Ramos (cell line): ENCODE measurements around the gene KBTBD2.
"Not testable (repeated sequence)": the region's sequence is repeated elsewhere in the genome, so short reads cannot be mapped to it uniquely, and the experiment has no call there.

ENCODE experiments used
- in situ Hi-C: fragments of 300-500 bp; cut with MboI; formaldehyde crosslinking; loops from one replicate; pipeline ENCODE4 v1.14.3; 2022; ENCODE audit warnings: low sequenced_read_pairs; ENCODE audit not compliant: unreplicated experiment

Gene KBTBD2

DNA sequence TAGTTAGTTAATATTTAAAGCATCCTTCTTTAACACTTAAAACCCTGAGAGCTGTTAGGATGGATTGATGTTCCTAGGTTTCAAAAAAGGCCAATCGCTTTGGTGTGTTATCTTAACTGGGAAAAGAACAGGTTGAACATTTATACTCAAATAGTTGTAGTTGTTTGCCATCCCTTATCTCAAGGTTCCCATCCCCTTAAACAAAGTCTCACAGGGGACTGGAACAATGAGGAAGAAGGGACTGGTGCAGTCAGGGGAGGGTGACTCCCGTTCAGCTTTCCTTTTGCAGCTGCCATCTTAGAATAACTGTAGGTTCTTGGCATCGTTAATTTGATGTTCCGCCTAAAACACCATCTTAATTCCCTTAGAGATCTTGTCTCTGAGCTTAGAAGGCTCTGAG lies 2.6 kb upstream of the KBTBD2 start:
- in situ Hi-C loops, result no loop called here

DNA sequence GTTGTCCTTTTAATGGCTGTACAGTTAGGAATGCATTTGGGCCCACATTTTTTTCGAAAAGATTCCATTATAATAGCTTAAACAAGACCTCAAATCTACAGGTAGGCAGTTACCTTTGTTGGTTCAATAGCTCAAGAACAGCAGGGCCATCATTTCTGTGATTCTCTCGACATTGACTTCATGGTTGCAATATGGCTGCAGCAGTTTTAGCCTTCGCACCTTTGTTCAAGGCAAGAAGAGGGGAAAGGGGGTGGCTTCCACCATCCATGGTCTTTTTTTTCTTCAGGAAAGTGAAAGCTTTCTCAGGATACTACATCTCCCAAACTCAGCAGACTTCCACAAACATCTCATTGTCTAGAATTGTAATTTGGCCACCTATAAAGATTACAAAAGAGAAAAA lies 2.2 kb upstream of the KBTBD2 start:
- in situ Hi-C loops, result no loop called here

DNA sequence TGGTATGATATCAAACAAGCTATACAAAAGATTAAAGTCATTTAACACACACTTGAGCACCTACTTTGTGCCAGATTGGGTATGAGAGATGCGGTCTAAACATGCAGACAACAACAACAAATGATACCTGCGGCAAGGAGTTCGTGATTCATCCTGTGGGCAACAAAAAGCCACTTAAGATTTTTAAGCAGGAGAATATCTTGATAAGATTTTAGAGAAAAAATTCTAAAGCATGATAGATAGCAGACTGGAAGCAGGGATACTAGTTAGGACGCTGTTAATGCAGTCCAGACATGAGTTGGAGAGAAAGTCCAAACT lies 1.6 kb upstream of the KBTBD2 start:
- in situ Hi-C loops, result no loop called here

DNA sequence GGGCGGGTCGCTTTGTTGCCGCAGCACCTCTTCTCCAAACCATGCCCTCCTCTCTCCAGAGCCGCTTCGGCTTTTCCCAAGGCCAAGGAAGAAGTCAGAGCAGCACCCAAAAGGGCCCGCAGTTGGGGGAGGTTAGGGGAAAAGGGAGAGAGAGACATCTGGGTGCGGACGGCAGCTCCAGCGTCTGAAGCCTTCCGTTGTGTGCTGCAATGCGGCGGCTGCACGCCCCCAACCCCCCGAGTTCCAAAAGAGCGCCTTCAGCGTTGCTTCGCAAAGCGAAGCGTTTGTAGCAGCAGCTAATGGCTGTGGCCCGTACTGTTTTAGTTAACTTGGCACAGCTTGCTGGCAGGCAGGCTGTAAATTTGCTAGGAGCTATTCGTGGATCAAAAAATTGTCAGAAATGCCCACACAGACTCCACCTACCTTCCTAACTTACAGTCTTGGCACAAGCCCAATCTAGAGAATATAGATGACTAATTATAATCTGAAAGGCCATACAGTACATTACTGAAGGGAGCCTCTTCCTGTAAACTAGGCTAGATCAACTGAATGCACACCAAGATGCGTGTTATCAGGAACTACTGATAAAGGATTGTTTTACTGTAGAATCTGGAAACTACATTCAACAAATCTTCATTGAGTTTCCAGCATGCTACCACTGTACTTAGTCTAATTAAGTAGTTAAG lies 1.1 kb upstream of the KBTBD2 start:
- in situ Hi-C loops, result no loop called here

DNA sequence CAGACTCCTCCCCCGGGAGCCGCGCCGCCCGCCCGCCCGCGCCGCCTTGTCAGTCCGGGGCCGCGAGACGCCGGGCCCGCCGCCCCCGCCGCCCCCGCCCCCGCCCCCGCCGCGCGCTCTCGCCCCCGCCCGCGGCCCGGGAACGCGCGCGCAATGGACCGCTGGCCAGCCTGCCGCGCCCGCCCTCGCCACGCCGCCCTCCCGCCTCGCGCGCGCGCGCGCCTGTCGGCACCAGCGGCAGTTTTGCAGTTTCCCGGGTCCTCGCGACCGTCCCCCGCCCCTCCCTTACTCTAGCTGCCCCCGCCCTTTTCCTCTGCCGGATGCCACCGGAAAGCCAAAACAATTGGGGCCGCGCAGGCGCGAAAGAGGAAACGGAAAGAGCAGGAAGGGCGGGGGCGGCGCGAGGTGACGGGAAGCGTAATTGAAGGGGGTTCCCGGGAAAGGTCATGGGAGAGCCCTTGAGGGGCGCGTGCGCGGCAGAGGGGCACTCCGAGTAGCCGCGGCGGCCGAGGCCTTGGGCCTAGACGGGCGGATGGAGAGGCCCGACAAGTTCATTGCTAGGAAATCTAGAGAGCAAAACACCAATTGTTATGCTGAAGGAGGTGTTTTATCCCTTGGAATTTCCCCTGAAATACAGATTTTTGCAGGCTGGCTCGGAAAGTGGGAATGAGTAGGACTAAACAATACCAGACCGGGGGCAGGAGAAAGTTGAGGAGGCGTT lies 400 bp upstream of the KBTBD2 start:
- in situ Hi-C loops, result no loop called here

DNA sequence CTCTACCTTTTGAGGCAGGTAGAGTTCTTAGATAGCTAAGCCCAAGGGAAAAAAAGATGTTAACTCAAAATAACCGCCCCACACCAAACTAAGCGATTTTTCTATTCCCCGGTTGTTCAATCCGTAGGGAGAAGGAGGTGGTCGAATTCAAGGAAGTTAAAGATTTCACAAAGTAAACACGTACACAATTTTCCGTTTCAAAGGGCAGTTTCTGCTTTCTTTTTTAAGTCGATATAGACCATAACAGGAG lies 842 bp downstream of the KBTBD2 start:
- in situ Hi-C loops, result no loop called here

DNA sequence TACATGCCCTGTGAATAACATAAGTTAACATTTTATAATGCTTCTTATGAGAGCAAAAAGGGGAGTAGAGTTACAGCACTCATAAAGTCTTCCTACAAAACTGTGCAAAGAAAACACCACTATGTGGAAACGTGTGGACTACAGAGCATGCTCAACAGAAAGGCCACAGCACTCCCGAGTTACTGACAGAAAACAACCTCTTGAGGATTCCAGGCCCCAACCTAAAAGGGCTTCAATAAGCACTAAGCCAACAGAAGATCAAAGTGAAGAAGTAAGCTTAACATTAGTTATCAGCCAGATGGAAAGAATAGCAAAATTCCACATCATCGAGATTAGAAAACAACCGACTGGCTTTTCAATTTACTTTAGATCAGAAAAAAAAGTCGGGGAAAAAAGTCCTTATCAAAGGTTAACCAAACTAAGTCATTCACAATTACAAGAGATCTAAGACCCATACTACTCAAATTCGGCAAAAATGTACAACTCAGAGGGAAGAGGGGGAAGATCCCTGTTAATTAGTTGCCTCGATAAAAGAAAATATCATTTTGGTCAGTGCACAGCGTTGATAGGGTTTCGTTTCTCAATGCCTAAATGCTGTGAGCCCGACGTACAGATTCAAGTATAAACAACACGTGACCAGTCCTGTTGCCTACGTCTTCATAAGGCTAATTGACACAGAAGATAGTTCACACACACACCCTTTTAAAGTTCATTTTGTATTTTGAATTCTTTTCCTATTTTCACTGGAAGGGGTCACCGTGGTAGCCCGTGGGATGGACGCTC lies 1.4 kb downstream of the KBTBD2 start:
- in situ Hi-C loops, result no loop called here

DNA sequence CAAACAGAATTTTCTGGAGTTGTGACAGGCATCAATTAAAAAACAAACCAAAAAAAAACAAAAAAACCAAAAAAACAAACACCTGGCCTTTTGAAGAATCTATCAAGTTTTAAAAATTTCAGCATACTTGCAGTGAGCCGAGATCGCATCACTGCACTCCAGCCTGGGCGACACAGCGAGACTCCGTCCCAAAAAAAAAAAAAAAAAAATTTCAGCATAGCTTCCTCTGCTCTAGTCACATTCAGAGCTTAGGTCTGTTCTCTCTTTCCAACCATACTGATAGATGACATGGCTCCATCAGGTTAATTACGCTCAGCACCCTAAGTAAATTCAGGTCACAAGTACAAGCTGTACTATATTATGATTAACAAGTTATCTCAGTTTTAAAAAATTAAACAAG lies 3.1 kb downstream of the KBTBD2 start:
- in situ Hi-C loops, result no loop called here

DNA sequence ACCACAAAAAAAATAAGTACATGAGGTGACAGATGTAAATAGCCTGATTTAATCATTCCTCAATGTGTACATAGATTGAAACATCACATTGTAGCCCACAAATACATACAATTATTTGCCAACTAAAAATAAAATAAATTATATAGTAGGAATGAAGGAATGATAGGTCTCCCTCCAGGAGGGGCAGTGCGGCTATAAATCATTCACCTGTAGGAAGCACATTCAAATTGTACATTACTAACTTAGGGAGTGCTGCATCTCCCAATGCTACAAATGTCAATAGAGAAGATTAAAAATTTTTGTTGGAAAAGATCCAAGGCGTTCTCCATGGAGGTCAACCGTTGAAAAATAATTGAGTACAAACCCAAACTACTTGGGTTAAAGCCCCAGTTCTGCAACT lies 4.2 kb downstream of the KBTBD2 start:
- in situ Hi-C loops, result no loop called here

DNA sequence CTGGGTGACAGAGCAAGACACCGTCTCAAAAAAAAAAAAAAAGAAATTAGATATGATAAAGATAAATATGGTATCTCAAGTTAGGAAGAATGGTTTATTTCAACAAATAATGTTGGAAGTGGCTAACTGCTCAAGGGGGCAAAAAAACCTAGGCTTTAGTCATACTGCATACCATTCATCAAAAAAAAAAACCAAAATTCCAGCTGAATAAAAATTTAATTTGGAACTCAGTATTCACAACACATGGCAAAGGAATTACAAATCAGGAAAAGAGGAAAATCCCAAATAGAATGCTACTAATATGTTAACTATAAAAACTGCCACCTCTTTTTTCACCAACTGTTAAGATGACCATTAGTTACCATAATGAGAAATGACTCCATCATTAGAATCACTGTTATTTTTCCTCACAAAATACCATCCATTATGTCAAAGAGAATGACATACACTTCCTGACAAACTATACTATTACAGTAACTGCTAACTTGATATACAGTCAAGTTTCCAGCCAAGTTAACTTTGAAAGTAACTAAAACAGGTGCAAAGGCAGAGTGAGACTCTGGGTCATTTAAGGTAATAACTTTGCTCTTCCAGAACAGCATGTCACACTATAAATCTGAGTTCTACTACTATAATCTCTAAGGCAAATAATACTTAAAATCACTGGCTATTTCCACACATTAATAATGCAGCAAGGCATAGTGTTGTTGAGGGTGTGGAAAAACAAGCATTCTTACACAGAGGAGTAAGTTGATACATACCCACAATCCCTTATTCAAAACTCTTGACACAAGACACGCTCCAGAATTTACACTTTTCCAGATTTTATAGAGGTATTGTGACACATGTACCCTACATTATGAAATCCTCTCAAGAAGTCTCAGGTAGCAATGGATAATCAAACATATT lies 10.2 kb downstream of the KBTBD2 start:
- in situ Hi-C loops, result no loop called here

DNA sequence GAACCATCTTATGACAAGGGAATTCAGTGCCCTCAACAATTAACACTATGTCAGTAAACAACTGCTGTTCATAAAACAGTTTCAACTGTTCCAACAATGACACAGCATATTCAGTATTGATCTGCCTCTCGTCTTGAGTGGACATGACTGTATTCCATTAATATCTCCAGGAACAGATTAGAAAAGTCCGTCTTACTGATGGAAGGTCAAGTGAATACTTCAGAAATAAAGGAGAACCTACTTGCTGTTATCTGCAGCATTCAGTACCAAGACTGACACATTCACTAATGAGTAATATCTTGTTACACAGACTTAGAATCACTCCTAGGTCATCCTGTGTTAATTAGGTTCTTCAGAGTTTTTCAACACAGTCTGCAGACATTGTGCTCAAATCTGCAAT lies 12.1 kb downstream of the KBTBD2 start:
- in situ Hi-C loops, result no loop called here

DNA sequence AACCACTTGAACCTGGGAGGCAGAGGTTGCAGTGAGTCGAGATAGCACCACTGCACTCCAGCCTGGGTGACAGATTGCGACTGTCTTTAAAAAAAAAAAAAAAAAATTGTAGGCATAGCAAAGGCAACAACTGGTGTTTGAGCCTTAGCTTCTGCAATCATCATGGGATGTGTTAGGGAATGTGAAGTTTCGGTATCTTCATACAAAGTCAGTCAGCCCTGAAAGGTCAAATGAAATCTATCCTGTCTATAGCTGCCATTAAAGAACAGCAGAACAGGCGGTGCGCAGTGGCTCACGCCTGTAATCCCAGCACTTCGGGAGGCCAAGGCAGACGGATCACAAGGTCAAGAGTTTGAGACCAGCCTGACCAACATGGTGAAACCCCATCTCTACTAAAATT lies 13.5 kb downstream of the KBTBD2 start:
- in situ Hi-C loops, result not testable (repeated sequence)

DNA sequence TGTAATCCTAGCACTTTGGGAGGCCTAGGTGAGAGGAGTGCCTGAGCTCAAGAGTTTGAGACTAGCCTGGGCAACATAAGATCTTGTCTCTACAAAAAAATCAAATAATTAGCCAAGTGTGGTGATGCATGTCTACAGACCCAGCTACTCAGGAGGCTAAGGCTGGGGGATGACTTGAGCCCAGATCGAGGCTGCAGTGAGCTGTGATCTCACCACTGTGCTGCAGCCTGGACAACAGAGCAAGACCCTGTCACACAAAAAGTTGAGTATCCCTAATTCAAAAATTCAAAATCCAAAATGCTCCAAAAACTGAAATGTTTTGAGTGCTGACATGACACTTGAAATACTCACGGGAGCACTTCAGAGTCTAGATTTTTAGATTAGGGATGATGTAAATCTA lies 19.1 kb downstream of the KBTBD2 start:
- in situ Hi-C loops, result no loop called here

DNA sequence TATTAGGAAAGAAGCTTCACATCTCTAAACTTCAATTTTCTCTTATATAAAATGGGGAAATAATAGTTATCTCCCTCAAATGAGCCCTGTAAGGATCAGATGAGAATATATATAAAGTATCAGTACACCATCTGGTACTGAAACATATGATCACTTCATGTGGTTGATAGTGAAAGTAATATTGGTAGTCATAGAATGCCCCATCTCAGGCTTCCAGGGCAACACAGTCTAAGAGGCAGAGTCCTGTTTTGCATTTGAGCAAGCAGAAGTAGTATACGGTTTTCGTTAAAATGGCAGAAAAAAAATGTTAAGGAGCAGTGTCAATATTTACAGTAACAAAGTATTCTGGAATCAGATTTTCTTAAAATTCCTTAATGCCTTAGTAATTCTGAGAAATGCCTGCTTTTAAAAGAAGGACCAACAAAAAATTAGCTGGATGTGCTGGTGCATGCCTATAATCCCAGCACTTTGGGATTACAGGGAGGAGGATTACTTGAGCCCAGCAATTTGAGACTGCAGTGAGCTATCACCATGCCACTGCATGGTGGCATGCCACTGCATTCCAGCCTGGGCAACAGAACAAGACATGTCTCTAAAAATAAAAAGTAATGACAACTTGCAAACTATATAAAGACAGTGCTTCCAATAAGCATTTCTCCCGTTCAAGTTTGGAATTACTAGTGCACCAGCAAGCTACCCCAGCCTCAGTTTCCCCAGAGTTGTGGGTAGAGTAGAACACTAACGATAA lies 19.8 kb downstream of the KBTBD2 start:
- in situ Hi-C loops, result no loop called here

DNA sequence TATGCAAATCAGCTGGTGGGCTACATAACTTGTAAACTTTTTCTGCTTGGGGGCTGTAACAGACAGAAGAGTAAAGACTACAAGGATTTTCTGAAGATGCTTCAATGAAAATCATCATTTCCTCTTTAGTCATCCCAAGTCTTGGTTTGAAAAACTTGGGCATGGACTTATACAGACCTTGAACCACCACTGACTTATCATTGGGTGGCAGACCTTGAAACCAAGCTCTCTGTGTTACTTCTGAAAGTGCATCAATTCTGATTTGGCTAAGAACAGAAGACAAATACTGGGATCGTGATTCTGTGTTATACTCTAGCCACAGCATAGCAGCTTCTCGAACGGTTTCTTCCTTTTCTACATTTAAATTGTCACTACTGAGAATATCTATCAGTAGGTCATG lies 21.3 kb downstream of the KBTBD2 start:
- in situ Hi-C loops, result no loop called here

DNA sequence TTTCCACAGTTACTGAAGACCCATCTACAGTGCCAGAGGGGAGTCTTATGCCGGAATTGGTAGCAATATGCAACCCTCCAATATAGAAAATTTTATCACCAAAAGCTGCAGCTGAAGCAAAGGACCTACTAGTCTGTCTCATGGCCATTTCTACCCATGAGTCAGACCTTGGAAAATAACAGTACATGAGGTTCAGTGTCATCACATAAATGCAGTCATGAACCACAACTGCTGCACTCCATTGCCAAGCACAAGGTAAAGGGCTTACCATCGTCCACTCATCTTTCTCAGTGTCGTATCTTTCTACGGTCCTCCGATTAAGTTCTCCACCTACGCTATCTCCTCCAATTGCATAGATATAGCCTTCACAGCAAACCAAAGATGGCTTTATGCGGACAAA lies 21.8 kb downstream of the KBTBD2 start:
- in situ Hi-C loops, result no loop called here

DNA sequence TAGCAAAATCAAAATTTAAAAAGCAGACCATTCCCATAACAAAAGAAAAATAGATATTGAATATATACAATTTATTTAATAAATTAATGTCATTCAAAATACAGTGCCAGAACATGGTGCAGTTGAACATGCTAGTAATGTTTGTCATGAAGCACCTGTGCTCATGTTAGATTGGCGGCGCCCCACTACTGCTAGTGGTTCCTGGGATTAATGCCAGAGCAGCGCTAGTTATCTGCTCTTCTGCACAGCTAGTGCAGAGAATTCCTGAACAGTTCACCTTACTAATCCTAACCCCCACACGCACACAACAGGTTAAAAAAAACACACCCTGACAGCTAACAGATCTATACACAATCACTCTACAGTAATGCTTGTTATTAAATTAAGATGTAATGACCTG lies 23.4 kb downstream of the KBTBD2 start:
- in situ Hi-C loops, result no loop called here

DNA sequence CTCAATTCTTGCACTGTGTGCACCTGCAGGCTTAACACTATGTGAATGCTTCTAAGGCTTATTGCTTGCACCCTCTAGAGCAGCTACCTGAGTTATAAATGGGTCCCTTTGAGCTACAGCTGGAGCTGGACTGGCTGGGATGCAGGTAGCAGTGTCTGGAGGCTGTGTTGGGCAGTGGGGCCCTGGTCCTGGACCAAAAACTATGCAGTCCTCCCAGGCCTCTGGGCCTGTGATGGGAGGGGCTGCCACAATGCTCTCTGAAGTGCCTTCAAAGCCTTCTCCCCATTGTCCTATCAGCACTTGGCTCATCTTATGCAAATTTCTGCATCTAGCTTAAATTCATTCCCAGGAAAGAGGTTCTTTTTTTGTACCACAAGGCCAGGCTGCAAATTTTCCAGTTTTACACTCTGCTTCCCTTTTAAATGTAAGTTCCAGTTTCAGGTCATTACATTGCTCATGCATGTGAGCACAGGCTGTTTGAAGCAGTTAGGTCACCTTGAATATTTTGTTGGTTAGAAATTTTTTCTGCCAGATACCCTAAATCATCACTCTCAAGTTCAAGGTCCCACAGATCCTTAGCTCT lies 26.0 kb downstream of the KBTBD2 start:
- in situ Hi-C loops, result no loop called here

DNA sequence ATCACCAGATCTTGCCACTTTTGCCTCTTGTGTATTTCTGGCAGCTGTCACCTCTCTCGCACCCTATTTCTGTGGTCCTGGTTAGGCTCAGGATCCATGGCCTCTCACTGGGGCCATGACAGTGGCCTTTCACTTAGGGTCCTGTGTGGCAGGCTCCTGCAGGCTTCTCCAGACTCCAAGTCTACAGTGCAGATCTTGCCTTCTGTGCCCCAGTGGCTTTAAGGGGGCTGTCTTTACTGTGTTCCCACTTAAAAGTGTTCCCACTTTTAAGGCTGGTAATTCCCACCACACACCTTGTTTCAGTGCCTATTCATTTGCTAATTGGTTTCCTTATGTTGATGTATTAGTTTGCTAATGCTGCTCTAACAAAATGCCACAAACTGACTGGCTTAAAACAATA lies 27.7 kb downstream of the KBTBD2 start:
- in situ Hi-C loops, result not testable (repeated sequence)

DNA sequence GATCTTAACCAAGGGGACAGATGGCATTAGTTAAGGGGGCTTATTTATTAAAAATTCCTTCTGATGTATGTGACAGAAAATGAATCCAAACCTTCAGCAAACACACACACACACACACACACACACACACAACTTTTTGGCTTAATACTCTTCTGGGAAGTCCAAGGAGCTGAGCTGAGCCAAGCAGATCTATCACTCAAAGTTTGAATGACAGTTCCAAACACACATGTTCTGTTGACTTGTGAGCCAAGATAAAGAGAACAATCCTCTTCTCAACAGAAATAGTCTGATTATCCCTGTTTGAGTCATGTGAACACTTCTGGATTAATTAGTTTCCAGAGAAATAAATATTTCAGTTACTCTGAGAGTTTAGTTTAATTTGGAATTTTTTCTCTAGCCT lies 31.5 kb downstream of the KBTBD2 start:
- in situ Hi-C loops, result no loop called here
